IMR-90 (cell line): ENCODE results near the gene RNF123.

Experiments
- BHLHE40 ChIP-seq: fragments of 150-350 bp; IDR thresholded peaks from 2 replicates; pipeline ENCODE4 v1.6.1; 2016; ENCODE audit warnings: mild to moderate bottlenecking, low read depth, low read length
- CEBPB ChIP-seq: IDR thresholded peaks from 2 replicates; pipeline ENCODE4 v1.6.1; 2012; ENCODE audit warnings: low read depth, low read length, improper control_type of control experiment
- CTCF ChIP-seq: conservative IDR thresholded peaks from 2 replicates; pipeline ENCODE4 v1.5.1; 2012; ENCODE audit warnings: mild to moderate bottlenecking, low read depth, low read length, improper control_type of control experiment
- ELK1 ChIP-seq: fragments of 150-350 bp; IDR thresholded peaks from 2 replicates; pipeline ENCODE4 v1.6.1; 2016; ENCODE audit warnings: low read depth, mild to moderate bottlenecking, low read length, moderate library complexity, borderline replicate concordance
- FOS ChIP-seq: fragments of 150-350 bp; IDR thresholded peaks from 2 replicates; pipeline ENCODE4 v1.6.1; 2016; ENCODE audit warnings: low read depth, low read length
- MAFK ChIP-seq: IDR thresholded peaks from 2 replicates; pipeline ENCODE4 v1.6.1; 2012; ENCODE audit warnings: low read depth, low read length, improper control_type of control experiment
- MAZ ChIP-seq: IDR thresholded peaks from 2 replicates; pipeline ENCODE4 v1.6.1; 2012; ENCODE audit warnings: low read depth, mild to moderate bottlenecking, low read length, improper control_type of control experiment, moderate library complexity, borderline replicate concordance
- POLR2A ChIP-seq: IDR thresholded peaks from 2 replicates; pipeline ENCODE4 v1.6.1; 2012; ENCODE audit warnings: mild to moderate bottlenecking, low read depth, low read length
- RFX5 ChIP-seq: IDR thresholded peaks from 2 replicates; pipeline ENCODE4 v1.8.0; 2012; ENCODE audit warnings: low read depth, mild to moderate bottlenecking, low read length, moderate library complexity
- SMC3 ChIP-seq: fragments of 150-350 bp; IDR thresholded peaks from 2 replicates; pipeline ENCODE4 v1.6.1; 2016; ENCODE audit warnings: low read depth, mild to moderate bottlenecking, antibody characterized with exemption, low read length, moderate library complexity
- USF2 ChIP-seq: fragments of 150-350 bp; IDR thresholded peaks from 2 replicates; pipeline ENCODE4 v1.6.1; 2017; ENCODE audit warnings: mild to moderate bottlenecking, antibody characterized with exemption, low read length, low read depth

GRCh38 chr3:49706456-49707112 lies 17.2 kb downstream of the RNF123 start:
- no peak for TF ChIP-seq SMC3
- TF ChIP-seq MAZ: no peak
- no peak for TF ChIP-seq CTCF
- no peak for TF ChIP-seq POLR2A
- no peak for TF ChIP-seq USF2
- TF ChIP-seq ELK1: no peak
- TF ChIP-seq RFX5: no peak
- no peak for TF ChIP-seq BHLHE40
- no peak for TF ChIP-seq CEBPB
- TF ChIP-seq FOS: no peak
- TF ChIP-seq MAFK: no peak
